ENCODE data around the gene CCDC142.

GRCh38 chr2:74464406-74464805, 18.4 kb downstream of the CCDC142 start:
- TF ChIP-seq CTCF (IDR thresholded peaks at IDR 0.05; ENCODE audit: low read depth, low read length, missing input control): no peak
- no peak for TF ChIP-seq RAD21 (IDR thresholded peaks at IDR 0.05)
- no peak for TF ChIP-seq REST (IDR thresholded peaks at IDR 0.05)
- no peak for TF ChIP-seq RXRA (IDR thresholded peaks at IDR 0.05)
- no peak for TF ChIP-seq MAX (IDR thresholded peaks at IDR 0.05)
- no peak for TF ChIP-seq TAF1 (conservative IDR thresholded peaks at IDR 0.05)
- TF ChIP-seq HNF4G (IDR thresholded peaks at IDR 0.05): no peak
- no peak for TF ChIP-seq JUND (IDR thresholded peaks at IDR 0.05)
- TF ChIP-seq YY1 (IDR thresholded peaks at IDR 0.05): no peak
- no peak for TF ChIP-seq SP1 (IDR thresholded peaks at IDR 0.05)
- TF ChIP-seq ZBTB33 (IDR thresholded peaks at IDR 0.05): no peak
- no peak for TF ChIP-seq EGR1 (IDR thresholded peaks at IDR 0.05; ENCODE audit: low read depth in 2 of 2)
- TF ChIP-seq GABPA (IDR thresholded peaks at IDR 0.05 in 1 of 2, conservative IDR thresholded peaks at IDR 0.05 in 1 of 2): no peak

Data from liver (tissue), 3 donors.